ENCODE results near the gene ZNF329.

The ZNF329 gene

GRCh38 chr19:58157045-58157728 is 6.6 kb upstream of the ZNF329 start:
- no peak for TF ChIP-seq ZBTB7A (IDR thresholded peaks at IDR 0.05; ENCODE audit: low read depth)
- no peak for TF ChIP-seq NFIC (IDR thresholded peaks at IDR 0.05)
- TF ChIP-seq YY1 (IDR thresholded peaks at IDR 0.05; ENCODE audit: low read depth): no peak
- TF ChIP-seq, protein P1, sequence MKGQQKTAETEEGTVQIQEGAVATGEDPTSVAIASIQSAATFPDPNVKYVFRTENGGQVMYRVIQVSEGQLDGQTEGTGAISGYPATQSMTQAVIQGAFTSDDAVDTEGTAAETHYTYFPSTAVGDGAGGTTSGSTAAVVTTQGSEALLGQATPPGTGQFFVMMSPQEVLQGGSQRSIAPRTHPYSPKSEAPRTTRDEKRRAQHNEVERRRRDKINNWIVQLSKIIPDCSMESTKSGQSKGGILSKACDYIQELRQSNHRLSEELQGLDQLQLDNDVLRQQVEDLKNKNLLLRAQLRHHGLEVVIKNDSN (IDR thresholded peaks at IDR 0.05): no peak
- no peak for TF ChIP-seq TCF12 (IDR thresholded peaks at IDR 0.05; ENCODE audit: low read depth)
- no peak for TF ChIP-seq TAF1 (IDR thresholded peaks at IDR 0.05; ENCODE audit: low read depth)
- TF ChIP-seq, protein P2, sequence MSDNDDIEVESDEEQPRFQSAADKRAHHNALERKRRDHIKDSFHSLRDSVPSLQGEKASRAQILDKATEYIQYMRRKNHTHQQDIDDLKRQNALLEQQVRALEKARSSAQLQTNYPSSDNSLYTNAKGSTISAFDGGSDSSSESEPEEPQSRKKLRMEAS (IDR thresholded peaks at IDR 0.05): no peak

GRCh38 chr19:58154679-58155648 is 4.4 kb upstream of the ZNF329 start:
- TF ChIP-seq TAF1 (IDR thresholded peaks at IDR 0.05; ENCODE audit: low read depth) (peak; percentile 64), TEAD4 (IDR thresholded peaks at IDR 0.05) (no peak), YY1 (IDR thresholded peaks at IDR 0.05; ENCODE audit: low read depth) (no peak; the same call in none of the 2 replicates), ZBTB7A (IDR thresholded peaks at IDR 0.05; ENCODE audit: low read depth) (no peak), REST (IDR thresholded peaks at IDR 0.05; ENCODE audit: low read depth) (no peak), FOXM1 (IDR thresholded peaks at IDR 0.05; ENCODE audit: borderline replicate concordance, low read depth) (no peak), NFIC (IDR thresholded peaks at IDR 0.05) (no peak), CREB1 (IDR thresholded peaks at IDR 0.05; ENCODE audit: low read depth) (no peak), RAD21 (IDR thresholded peaks at IDR 0.05; ENCODE audit: low read depth) (peak; percentile 94), CEBPB (IDR thresholded peaks at IDR 0.05) (no peak), EGR1 (IDR thresholded peaks at IDR 0.05) (0 out of 2 replicates have a peak, but pooled peaks have one; percentile 21), TCF12 (IDR thresholded peaks at IDR 0.05; ENCODE audit: low read depth) (peak; percentile 67; the same call in 1 of the 2 replicates), EP300 (IDR thresholded peaks at IDR 0.05; ENCODE audit: borderline replicate concordance) (no peak)
- TF ChIP-seq, protein P1 (IDR thresholded peaks at IDR 0.05): peak; percentile 28; the same call in 1 of the 2 replicates
- TF ChIP-seq, protein P2 (IDR thresholded peaks at IDR 0.05): peak; percentile 53; the same call in 1 of the 2 replicates

DNA sequence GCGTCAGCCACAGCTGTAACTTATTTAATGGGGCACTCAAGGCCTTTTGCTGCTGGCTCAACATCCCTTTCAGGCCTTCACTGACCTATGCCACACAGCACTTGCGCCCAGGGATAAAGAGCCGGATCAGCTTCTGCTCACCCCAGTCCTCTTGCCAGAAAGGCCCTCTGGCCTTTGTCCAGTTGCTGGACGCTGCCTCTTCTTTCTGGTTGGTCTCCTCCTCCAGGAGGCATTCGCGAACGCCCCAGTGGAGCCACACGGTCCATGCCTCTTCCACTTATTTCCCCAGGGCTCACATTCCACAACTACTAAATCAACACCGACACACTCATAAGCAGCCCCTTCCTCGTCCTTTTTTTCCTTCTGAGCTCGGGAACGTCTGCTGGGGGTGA is 3.7 kb upstream of the ZNF329 start:
- TF ChIP-seq ZBTB7A (IDR thresholded peaks at IDR 0.05; ENCODE audit: low read depth): no peak
- TF ChIP-seq REST (IDR thresholded peaks at IDR 0.05; ENCODE audit: low read depth): no peak
- no peak for TF ChIP-seq YY1 (IDR thresholded peaks at IDR 0.05; ENCODE audit: low read depth)
- TF ChIP-seq, protein P1 (IDR thresholded peaks at IDR 0.05): no peak
- TF ChIP-seq TAF1 (IDR thresholded peaks at IDR 0.05; ENCODE audit: low read depth): no peak
- TF ChIP-seq CREB1 (IDR thresholded peaks at IDR 0.05; ENCODE audit: low read depth): no peak
- no peak for TF ChIP-seq FOXM1 (IDR thresholded peaks at IDR 0.05; ENCODE audit: borderline replicate concordance, low read depth)
- TF ChIP-seq, protein P2 (IDR thresholded peaks at IDR 0.05): no peak
- no peak for TF ChIP-seq CEBPB (IDR thresholded peaks at IDR 0.05)
- TF ChIP-seq EP300 (IDR thresholded peaks at IDR 0.05; ENCODE audit: borderline replicate concordance): no peak
- no peak for TF ChIP-seq NFIC (IDR thresholded peaks at IDR 0.05)
- TF ChIP-seq EGR1 (IDR thresholded peaks at IDR 0.05): no peak
- TF ChIP-seq RAD21 (IDR thresholded peaks at IDR 0.05; ENCODE audit: low read depth): no peak
- no peak for TF ChIP-seq TCF12 (IDR thresholded peaks at IDR 0.05; ENCODE audit: low read depth)
- TF ChIP-seq TEAD4 (IDR thresholded peaks at IDR 0.05): no peak

DNA sequence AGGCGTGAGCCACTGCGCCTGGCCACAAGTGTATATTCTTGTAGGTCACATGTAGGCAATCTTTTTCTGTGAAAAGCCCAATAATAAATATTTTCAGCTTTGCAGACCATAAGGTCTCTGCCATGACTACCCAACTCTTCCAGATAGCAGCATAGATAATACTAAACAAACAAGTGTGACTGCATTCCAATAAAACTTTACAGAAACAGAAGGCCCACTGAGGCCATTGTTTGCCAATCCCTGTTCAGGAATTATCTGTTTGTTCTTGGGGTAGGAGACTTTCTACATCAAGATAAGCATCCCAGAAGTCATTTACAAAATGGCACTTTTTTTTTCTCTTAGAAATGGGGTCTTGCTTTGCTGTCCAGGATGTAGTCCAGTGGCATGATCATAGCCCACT is 2.8 kb upstream of the ZNF329 start:
- TF ChIP-seq TCF12 (IDR thresholded peaks at IDR 0.05; ENCODE audit: low read depth) (no peak), TAF1 (IDR thresholded peaks at IDR 0.05; ENCODE audit: low read depth) (no peak), EP300 (IDR thresholded peaks at IDR 0.05; ENCODE audit: borderline replicate concordance) (no peak), NFIC (IDR thresholded peaks at IDR 0.05) (no peak), CEBPB (IDR thresholded peaks at IDR 0.05) (no peak), YY1 (IDR thresholded peaks at IDR 0.05; ENCODE audit: low read depth) (no peak), EGR1 (IDR thresholded peaks at IDR 0.05) (no peak), REST (IDR thresholded peaks at IDR 0.05; ENCODE audit: low read depth) (no peak), CREB1 (IDR thresholded peaks at IDR 0.05; ENCODE audit: low read depth) (no peak), ZBTB7A (IDR thresholded peaks at IDR 0.05; ENCODE audit: low read depth) (no peak), FOXM1 (IDR thresholded peaks at IDR 0.05; ENCODE audit: borderline replicate concordance, low read depth) (no peak), TEAD4 (IDR thresholded peaks at IDR 0.05) (no peak), RAD21 (IDR thresholded peaks at IDR 0.05; ENCODE audit: low read depth) (no peak)
- TF ChIP-seq, protein P1 (IDR thresholded peaks at IDR 0.05): no peak
- TF ChIP-seq, protein P2 (IDR thresholded peaks at IDR 0.05): no peak

Data from Ishikawa (cell line).